Lung (tissue), 12 donors: ENCODE measurements around the gene TRAPPC13. TPM values are rescaled to one million over a fixed set of nuclear protein-coding genes. Genes with fewer than 3 reads are reported as not detected.
A peak's percentile ranks its signal among the peaks of the same experiment; 100 is the strongest.

ENCODE experiments used
- ATAC-seq: fragments of 200-7000 bp; cut with Tn5 transposase; one replicate; pipeline ENCODE4 v1.9.1; 2020; ENCODE audit warnings: moderate number of reproducible peaks; ENCODE audit not compliant: insufficient read depth, low FRiP score
- DNase-seq, 3 donors: peaks; one replicate each; pipeline ENCODE4 v3.0.0-alpha.2; 2013 to 2017
- H3K27ac ChIP-seq, 2 donors: one replicate each; pipeline ENCODE4 v1.5.1; 2013; ENCODE audit warnings: mild to moderate bottlenecking in 2 of 2, moderate library complexity in 2 of 2, control low read depth in 1 of 2, inconsistent platforms in 1 of 2, low read depth in 1 of 2, low read length in 1 of 2
- H3K27me3 ChIP-seq, 3 donors: one replicate each; pipeline ENCODE4 v1.5.1; 2013; ENCODE audit warnings: low read length in 2 of 3; ENCODE audit not compliant: control insufficient read depth in 3 of 3, insufficient read depth in 3 of 3
- H3K36me3 ChIP-seq, 4 donors: one replicate each; pipeline ENCODE4 v1.5.1; 2013; ENCODE audit warnings: low read length in 4 of 4, mild to moderate bottlenecking in 1 of 4, moderate library complexity in 1 of 4; ENCODE audit not compliant: control insufficient read depth in 4 of 4, insufficient read depth in 4 of 4
- H3K4me1 ChIP-seq, 5 donors: one replicate each; pipeline ENCODE4 v1.5.1; 2013; ENCODE audit warnings: low read length in 5 of 5, mild to moderate bottlenecking in 2 of 5, moderate library complexity in 1 of 5; ENCODE audit not compliant: control insufficient read depth in 5 of 5, insufficient read depth in 5 of 5
- H3K4me3 ChIP-seq: one replicate; pipeline ENCODE4 v1.5.1; 2013; ENCODE audit warnings: mild to moderate bottlenecking, control low read depth, moderate library complexity
- H3K9ac ChIP-seq, 2 donors: one replicate each; pipeline ENCODE4 v1.5.1; 2013; ENCODE audit warnings: low read length in 2 of 2, control low read depth in 1 of 2; ENCODE audit not compliant: insufficient read depth in 1 of 2
- H3K9me3 ChIP-seq, 4 donors: one replicate each; pipeline ENCODE4 v1.5.1; 2013; ENCODE audit warnings: low read length in 3 of 4, mild to moderate bottlenecking in 1 of 4, moderate library complexity in 1 of 4; ENCODE audit not compliant: control insufficient read depth in 4 of 4, insufficient read depth in 3 of 4
- WGBS, 2 donors: extraction: QIAGEN DNeasy Blood & Tissue Kit; methylation state at CpG; one replicate each; pipeline ENCODE4 v1.1.7; 2013; 5-methylcytosine and 5-hydroxymethylcytosine counted together
- polyA plus RNA-seq, 2 donors: library from polyadenylated mRNA; stranded (reverse); fragments of 200-250 nt; gene quantifications; one replicate each; pipeline ENCODE4 v1.2.1, GENCODE V29; 2013
- total RNA-seq, 2 donors: library from RNA; depleted of rRNA in 1 of 2; stranded (reverse); fragments of >200 nt in 1 of 2; gene quantifications; one replicate each; pipeline ENCODE4 v1.2.1, GENCODE V29; 2014 to 2021
- TF ChIP-seq, protein P1 (sequence below): IDR thresholded peaks from 2 replicates; pipeline ENCODE4 v1.5.1; 2012; ENCODE audit warnings: mild to moderate bottlenecking; ENCODE audit errors: control extremely low read depth, extremely low read depth
- donor health status: control.
- donor health status: control.
- donor health status: Bipolar disorder and iron deficiency.
- donor health status: healthy.
- donor health status: DM: yes; HTN: yes; CAD: no.

Gene TRAPPC13
- total and polyA plus RNA-seq, 4 donors, result 13.3 to 42.0 (median 17.0) TPM

DNA sequence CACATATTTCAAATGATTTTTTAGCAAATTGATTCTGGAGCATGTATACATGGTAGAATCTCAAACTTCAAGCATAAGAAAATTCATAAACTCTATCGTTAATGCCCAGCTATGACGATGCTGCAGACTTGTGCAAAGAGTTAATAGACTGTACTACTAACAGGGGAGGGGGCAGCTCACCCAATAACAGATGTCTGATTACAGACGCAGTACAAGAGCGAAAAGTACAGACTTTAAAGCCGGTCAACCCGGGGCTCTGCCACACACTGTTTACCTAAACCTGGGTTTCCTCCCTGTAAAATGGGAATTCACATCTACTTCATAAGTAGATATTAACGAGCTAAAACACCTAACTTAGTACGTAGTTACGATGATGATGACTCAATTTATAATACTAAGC, 1.3 kb upstream of the TRAPPC13 start:
- peak overlapping the region; percentile 84 to 94 for H3K27ac ChIP-seq
- peak overlapping the region; percentile 64 to 95 for H3K9ac ChIP-seq
- H3K9me3 ChIP-seq, result no peaks in the 10 kb centered on the region
- peak overlapping the region; percentile 85 for H3K4me3 ChIP-seq
- DNase-seq, result peak in 2 of 3 donors; percentile 6 to 16
- TF ChIP-seq, protein P1, sequence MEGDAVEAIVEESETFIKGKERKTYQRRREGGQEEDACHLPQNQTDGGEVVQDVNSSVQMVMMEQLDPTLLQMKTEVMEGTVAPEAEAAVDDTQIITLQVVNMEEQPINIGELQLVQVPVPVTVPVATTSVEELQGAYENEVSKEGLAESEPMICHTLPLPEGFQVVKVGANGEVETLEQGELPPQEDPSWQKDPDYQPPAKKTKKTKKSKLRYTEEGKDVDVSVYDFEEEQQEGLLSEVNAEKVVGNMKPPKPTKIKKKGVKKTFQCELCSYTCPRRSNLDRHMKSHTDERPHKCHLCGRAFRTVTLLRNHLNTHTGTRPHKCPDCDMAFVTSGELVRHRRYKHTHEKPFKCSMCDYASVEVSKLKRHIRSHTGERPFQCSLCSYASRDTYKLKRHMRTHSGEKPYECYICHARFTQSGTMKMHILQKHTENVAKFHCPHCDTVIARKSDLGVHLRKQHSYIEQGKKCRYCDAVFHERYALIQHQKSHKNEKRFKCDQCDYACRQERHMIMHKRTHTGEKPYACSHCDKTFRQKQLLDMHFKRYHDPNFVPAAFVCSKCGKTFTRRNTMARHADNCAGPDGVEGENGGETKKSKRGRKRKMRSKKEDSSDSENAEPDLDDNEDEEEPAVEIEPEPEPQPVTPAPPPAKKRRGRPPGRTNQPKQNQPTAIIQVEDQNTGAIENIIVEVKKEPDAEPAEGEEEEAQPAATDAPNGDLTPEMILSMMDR, result no peak
- no peak for ATAC-seq
- H3K4me1 ChIP-seq, result peaks cover 0 to 22% (median 13%) of the 10 kb centered on the region in 5 donors
- H3K36me3 ChIP-seq, result peaks cover 0 to 4% (median 1%) of the 10 kb centered on the region in 4 donors
- 5 to 9% methylated on average over 9 of the region's 9 CpGs for WGBS, 2 donors
- H3K27me3 ChIP-seq, result no peaks in the 10 kb centered on the region

DNA sequence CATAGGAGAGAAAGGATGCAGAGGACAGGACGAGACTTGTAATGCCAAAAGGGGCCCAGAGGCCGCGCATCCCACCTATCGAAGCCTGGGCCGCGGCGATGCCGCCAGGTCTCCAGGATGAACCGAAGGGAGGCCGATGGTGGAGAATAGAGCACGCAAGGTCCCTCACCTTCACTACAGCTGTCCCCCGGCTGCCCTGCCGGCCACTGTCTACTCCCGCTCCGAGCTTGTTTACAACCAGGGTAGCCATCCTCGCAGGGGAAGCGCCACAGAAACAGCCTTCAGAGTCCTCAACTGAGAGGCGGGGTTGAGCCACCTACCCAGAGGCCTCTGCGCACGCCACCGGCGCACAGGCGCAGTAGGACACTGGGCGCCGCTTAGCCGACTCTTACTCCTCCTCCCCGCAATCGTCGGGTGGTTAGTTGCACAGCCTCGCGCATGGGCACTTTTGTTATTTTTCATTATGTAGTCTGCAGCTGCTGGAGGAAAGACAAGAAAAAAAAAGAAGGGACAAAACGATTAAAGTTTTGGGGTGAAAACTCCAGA, 729 bp upstream of the TRAPPC13 start, which contains the start of gene TRIM23:
TRIM23 (minus strand) TSS at position 309 of the 546 bp plus-strand sequence; CDS start at position 250, 59 bp downstream.
- Histone ChIP-seq H3K9me3 (no peaks in the 10 kb centered on the region), H3K4me1 (peaks cover 0 to 22% (median 13%) of the 10 kb centered on the region in 5 donors), H3K27ac (peak within 1 kb of the TSS; percentile 84 to 94), H3K27me3 (no peaks in the 10 kb centered on the region), H3K4me3 (peak within 1 kb of the TSS; percentile 85), H3K36me3 (peaks cover 0 to 4% (median under 1%) of the 10 kb centered on the region in 4 donors), H3K9ac (peak within 1 kb of the TSS; percentile 64 to 95)
- ATAC-seq (peak; percentile 97), DNase-seq (peak in 2 of 3 donors; percentile 92 to 97)
- WGBS, 2 donors, result 0% methylated on average over 32 of the region's 32 CpGs
- TF ChIP-seq, protein P1, result no peak

DNA sequence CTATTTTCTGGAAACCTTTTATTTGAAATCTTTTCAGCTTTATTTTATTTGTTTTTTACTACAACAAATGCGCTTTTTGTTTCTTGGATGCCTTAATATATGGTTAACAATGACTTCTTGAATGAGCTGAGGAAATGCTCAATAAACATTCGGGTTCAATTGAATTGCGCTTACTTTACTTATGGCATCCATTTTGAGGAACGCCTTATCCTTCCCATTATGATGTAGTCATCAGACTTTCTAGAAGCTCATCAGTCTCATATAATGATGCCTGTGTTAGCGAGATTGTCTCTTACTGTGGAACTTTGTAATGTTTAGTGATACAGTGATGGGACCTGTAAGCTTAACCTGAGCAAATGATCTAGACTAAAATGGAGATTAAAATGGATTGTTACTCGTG, 916 bp downstream of the TRAPPC13 start:
- TF ChIP-seq, protein P1, result no peak
- Histone ChIP-seq H3K27me3 (no peaks in the 10 kb centered on the region), H3K36me3 (peaks cover 0 to 4% (median 1%) of the 10 kb centered on the region in 4 donors), H3K9ac (peak overlapping the region in 1 of 2 donors; percentile 6), H3K4me1 (peaks cover 0 to 22% (median 13%) of the 10 kb centered on the region in 5 donors), H3K9me3 (no peaks in the 10 kb centered on the region), H3K4me3 (no peak overlapping the region), H3K27ac (no peak overlapping the region)
- DNase-seq (peak in 2 of 3 donors; percentile 15 to 29), ATAC-seq (no peak)
- WGBS, 2 donors, result 47 to 60% methylated on average over 6 of the region's 6 CpGs
